ENCODE measurements around the gene TRIM29. TPM values are rescaled to one million over a fixed set of nuclear protein-coding genes. Genes with fewer than 3 reads are reported as not detected.
A peak's percentile ranks its signal among the peaks of the same experiment; 100 is the strongest.

TRIM29 gene
- total and polyA plus RNA-seq, 2 of the 13 experiments (the other 11 are each of a cell fraction or from before 2014, with no cell fraction given), result 0.86 TPM

DNA sequence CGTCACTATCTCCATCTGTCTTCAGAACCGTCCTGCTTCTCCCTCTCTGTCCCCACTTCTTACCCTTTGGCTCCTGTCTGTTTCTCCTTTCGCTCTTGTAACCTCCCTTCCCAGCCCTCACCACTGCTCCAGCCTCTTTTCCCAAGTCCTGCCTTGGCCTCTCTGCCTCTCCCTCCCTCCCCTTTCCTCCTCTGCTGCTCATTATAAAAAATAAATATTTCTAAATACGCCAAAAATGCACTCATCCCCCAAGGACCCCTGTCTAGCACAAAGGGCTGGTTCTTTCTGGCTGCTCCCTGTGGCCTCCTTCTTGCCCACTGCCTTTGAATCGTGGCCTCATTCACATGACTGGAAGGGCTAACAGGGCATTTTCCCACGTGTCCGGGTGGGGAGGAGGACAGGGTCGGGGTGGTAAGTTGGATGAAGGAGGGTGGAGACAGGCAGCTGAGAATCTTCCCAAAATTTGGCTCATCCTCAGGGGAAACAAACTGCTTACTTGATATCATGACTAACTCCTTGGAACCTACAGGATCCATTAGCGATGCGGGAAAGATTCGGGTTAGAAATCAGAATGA is 46.5 kb upstream of the TRIM29 start:
- Histone ChIP-seq H3K36me3 (replicated peaks in 1 of 2; ENCODE audit: control insufficient read depth in 1 of 2, insufficient read depth in 2 of 2, low read length in 2 of 2) (no peaks in the 10 kb centered on the region), H3K27me3 (ENCODE audit: control insufficient read depth in 1 of 2, insufficient read depth in 2 of 2, low read length in 2 of 2) (no peaks in the 10 kb centered on the region), H3K27ac (ENCODE audit: extremely low read length, insufficient read depth, low read length) (peak overlapping the region; percentile 99), H3K4me1 (ENCODE audit: insufficient read depth, low read length) (peaks cover 97% of the 10 kb centered on the region), H4K20me1 (ENCODE audit: insufficient read depth, low read length) (no peaks in the 10 kb centered on the region), H3K9ac (ENCODE audit: insufficient read depth, low read depth, low read length) (peak overlapping the region; percentile 71), H3K4me3 (replicated peaks in 1 of 3; ENCODE audit: insufficient read depth in 1 of 3, low read depth in 2 of 3, low read length in 3 of 3) (peak overlapping the region; percentile 39 to 73 (median 46); a peak in 5 of 6 replicates), H3K4me2 (ENCODE audit: low read depth, low read length) (peak overlapping the region; percentile 95), H3K79me2 (ENCODE audit: insufficient read depth, low read length) (peaks cover 2% of the 10 kb centered on the region), H2AFZ (ENCODE audit: low read length) (no peak overlapping the region), H3K9me3 (ENCODE audit: low read length) (no peaks in the 10 kb centered on the region)
- ChIA-PET POLR2A (interaction anchor here (0.9 to 6.3 kb wide), 11 partner anchors 9 to 151 kb away, joined by 3 to 160 read pairs (median 6); partner anchors contain the start of gene OAF), CTCF (ENCODE audit: low intra/inter-chr PET ratio, low total read pairs) (no interaction called here)
- DNase-seq (ENCODE audit: low spot score), result no peak
- no peak for ATAC-seq
- intact Hi-C loops (cut with micrococcal nuclease; ENCODE audit: unreplicated experiment), result loop anchor here (10.0 kb wide), 1 partner anchor 520 kb away; no protein-coding TSS in a partner anchor
- in situ Hi-C loops (cut with HindIII; ENCODE audit: extremely low pct_ligation_motif_present, low pct_unique_long_range_greater_than_20kb), result no loop called here
- no peak for FAIRE-seq
- WGBS (ENCODE audit: low lambda C conversion rate), result 23% methylated on average over 11 of the region's 11 CpGs
- BruUV-seq (replicated peaks), result TSS peak; percentile 80
- TF ChIP-seq, protein P1, sequence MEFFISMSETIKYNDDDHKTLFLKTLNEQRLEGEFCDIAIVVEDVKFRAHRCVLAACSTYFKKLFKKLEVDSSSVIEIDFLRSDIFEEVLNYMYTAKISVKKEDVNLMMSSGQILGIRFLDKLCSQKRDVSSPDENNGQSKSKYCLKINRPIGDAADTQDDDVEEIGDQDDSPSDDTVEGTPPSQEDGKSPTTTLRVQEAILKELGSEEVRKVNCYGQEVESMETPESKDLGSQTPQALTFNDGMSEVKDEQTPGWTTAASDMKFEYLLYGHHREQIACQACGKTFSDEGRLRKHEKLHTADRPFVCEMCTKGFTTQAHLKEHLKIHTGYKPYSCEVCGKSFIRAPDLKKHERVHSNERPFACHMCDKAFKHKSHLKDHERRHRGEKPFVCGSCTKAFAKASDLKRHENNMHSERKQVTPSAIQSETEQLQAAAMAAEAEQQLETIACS (CRISPR knock-in tag; IDR thresholded peaks at IDR 0.05), result no peak
- TF ChIP-seq HMG20B (CRISPR knock-in tag; conservative IDR thresholded peaks at IDR 0.05), result no peak
- TF ChIP-seq CHD2 (IDR thresholded peaks at IDR 0.05; ENCODE audit: low read depth, low read length), result no peak
- TF ChIP-seq KLF13 (CRISPR knock-in tag; IDR thresholded peaks at IDR 0.05), result no peak
- TF ChIP-seq ZNF546 (CRISPR knock-in tag; conservative IDR thresholded peaks at IDR 0.05), result 0 out of 2 replicates have a peak, but pooled peaks have one; percentile 1
- TF ChIP-seq, protein P2, sequence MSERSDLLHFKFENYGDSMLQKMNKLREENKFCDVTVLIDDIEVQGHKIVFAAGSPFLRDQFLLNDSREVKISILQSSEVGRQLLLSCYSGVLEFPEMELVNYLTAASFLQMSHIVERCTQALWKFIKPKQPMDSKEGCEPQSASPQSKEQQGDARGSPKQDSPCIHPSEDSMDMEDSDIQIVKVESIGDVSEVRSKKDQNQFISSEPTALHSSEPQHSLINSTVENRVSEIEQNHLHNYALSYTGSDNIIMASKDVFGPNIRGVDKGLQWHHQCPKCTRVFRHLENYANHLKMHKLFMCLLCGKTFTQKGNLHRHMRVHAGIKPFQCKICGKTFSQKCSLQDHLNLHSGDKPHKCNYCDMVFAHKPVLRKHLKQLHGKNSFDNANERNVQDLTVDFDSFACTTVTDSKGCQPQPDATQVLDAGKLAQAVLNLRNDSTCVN (CRISPR knock-in tag; IDR thresholded peaks at IDR 0.05; ENCODE audit: borderline replicate concordance), result peak; percentile 9; the same call in 1 of the 2 replicates
- TF ChIP-seq, protein P3, sequence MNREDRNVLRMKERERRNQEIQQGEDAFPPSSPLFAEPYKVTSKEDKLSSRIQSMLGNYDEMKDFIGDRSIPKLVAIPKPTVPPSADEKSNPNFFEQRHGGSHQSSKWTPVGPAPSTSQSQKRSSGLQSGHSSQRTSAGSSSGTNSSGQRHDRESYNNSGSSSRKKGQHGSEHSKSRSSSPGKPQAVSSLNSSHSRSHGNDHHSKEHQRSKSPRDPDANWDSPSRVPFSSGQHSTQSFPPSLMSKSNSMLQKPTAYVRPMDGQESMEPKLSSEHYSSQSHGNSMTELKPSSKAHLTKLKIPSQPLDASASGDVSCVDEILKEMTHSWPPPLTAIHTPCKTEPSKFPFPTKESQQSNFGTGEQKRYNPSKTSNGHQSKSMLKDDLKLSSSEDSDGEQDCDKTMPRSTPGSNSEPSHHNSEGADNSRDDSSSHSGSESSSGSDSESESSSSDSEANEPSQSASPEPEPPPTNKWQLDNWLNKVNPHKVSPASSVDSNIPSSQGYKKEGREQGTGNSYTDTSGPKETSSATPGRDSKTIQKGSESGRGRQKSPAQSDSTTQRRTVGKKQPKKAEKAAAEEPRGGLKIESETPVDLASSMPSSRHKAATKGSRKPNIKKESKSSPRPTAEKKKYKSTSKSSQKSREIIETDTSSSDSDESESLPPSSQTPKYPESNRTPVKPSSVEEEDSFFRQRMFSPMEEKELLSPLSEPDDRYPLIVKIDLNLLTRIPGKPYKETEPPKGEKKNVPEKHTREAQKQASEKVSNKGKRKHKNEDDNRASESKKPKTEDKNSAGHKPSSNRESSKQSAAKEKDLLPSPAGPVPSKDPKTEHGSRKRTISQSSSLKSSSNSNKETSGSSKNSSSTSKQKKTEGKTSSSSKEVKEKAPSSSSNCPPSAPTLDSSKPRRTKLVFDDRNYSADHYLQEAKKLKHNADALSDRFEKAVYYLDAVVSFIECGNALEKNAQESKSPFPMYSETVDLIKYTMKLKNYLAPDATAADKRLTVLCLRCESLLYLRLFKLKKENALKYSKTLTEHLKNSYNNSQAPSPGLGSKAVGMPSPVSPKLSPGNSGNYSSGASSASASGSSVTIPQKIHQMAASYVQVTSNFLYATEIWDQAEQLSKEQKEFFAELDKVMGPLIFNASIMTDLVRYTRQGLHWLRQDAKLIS (CRISPR knock-in tag; IDR thresholded peaks at IDR 0.05), result no peak
- TF ChIP-seq MLLT10 (CRISPR knock-in tag; IDR thresholded peaks at IDR 0.05), result no peak
- TF ChIP-seq, protein P4, sequence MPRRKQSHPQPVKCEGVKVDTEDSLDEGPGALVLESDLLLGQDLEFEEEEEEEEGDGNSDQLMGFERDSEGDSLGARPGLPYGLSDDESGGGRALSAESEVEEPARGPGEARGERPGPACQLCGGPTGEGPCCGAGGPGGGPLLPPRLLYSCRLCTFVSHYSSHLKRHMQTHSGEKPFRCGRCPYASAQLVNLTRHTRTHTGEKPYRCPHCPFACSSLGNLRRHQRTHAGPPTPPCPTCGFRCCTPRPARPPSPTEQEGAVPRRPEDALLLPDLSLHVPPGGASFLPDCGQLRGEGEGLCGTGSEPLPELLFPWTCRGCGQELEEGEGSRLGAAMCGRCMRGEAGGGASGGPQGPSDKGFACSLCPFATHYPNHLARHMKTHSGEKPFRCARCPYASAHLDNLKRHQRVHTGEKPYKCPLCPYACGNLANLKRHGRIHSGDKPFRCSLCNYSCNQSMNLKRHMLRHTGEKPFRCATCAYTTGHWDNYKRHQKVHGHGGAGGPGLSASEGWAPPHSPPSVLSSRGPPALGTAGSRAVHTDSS (CRISPR knock-in tag; conservative IDR thresholded peaks at IDR 0.05), result no peak
- no peak for TF ChIP-seq ZNF441 (CRISPR knock-in tag; IDR thresholded peaks at IDR 0.05; ENCODE audit: borderline replicate concordance)
- no peak for TF ChIP-seq NFE2 (CRISPR knock-in tag; IDR thresholded peaks at IDR 0.05)
- TF ChIP-seq SIX1 (CRISPR knock-in tag; IDR thresholded peaks at IDR 0.05; ENCODE audit: borderline replicate concordance), result no peak
- TF ChIP-seq, protein P5, sequence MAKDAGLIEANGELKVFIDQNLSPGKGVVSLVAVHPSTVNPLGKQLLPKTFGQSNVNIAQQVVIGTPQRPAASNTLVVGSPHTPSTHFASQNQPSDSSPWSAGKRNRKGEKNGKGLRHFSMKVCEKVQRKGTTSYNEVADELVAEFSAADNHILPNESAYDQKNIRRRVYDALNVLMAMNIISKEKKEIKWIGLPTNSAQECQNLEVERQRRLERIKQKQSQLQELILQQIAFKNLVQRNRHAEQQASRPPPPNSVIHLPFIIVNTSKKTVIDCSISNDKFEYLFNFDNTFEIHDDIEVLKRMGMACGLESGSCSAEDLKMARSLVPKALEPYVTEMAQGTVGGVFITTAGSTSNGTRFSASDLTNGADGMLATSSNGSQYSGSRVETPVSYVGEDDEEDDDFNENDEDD (CRISPR knock-in tag; IDR thresholded peaks at IDR 0.05; ENCODE audit: borderline replicate concordance), result peak; percentile 43; the same call in 1 of the 2 replicates
- TF ChIP-seq ZNF382 (CRISPR knock-in tag; IDR thresholded peaks at IDR 0.05; ENCODE audit: borderline replicate concordance), result no peak
- TF ChIP-seq ZNF678 (CRISPR knock-in tag; IDR thresholded peaks at IDR 0.05), result no peak; the same call in 1 of the 2 replicates

Measured in HepG2 (cell line).